GM18508 (cell line): ENCODE results near the gene ACOT2.
"Not testable (repeated sequence)": the region's sequence is repeated elsewhere in the genome, so short reads cannot be mapped to it uniquely, and the experiment has no call there.

Experiments used
- ATAC-seq: cut with Tn5 transposase; IDR thresholded peaks from one replicate; pipeline ENCODE4 v1.9.1; 2021; ENCODE audit warnings: moderate number of reproducible peaks; ENCODE audit not compliant: insufficient read depth, unreplicated experiment

The ACOT2 gene, protein sequence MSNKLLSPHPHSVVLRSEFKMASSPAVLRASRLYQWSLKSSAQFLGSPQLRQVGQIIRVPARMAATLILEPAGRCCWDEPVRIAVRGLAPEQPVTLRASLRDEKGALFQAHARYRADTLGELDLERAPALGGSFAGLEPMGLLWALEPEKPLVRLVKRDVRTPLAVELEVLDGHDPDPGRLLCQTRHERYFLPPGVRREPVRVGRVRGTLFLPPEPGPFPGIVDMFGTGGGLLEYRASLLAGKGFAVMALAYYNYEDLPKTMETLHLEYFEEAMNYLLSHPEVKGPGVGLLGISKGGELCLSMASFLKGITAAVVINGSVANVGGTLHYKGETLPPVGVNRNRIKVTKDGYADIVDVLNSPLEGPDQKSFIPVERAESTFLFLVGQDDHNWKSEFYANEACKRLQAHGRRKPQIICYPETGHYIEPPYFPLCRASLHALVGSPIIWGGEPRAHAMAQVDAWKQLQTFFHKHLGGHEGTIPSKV

GRCh38 chr14:73569185-73569958, at the start of gene ACOT2:
TSS of gene ACOT2 (plus strand) at chr14:73569213. CDS start at chr14:73569241, 28 bp downstream.
- not testable (repeated sequence) for ATAC-seq

DNA sequence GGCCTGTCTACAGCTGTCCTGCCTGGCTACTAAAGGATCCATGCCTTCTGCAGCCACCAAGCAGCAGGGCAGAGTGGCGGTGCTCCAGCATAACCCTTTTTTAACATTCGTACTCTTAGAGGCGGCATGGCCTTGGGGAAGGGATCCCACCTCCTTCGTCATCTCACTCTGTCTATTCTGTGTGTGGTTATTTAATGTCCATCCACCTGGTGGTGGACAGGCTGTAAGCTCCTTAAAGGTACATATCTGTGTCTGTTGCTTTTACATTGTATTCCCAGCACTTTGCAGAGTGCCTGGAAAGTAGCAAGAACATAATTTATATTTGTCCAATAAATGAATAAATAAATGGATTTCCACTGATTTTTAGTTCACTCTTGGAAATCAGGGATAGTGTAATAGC, 47.8 kb upstream of the ACOT2 start:
- ATAC-seq, result no peak

- no peak for ATAC-seq
Observed at GRCh38 chr14:73524493-73524892, 44.5 kb upstream of the ACOT2 start.

DNA sequence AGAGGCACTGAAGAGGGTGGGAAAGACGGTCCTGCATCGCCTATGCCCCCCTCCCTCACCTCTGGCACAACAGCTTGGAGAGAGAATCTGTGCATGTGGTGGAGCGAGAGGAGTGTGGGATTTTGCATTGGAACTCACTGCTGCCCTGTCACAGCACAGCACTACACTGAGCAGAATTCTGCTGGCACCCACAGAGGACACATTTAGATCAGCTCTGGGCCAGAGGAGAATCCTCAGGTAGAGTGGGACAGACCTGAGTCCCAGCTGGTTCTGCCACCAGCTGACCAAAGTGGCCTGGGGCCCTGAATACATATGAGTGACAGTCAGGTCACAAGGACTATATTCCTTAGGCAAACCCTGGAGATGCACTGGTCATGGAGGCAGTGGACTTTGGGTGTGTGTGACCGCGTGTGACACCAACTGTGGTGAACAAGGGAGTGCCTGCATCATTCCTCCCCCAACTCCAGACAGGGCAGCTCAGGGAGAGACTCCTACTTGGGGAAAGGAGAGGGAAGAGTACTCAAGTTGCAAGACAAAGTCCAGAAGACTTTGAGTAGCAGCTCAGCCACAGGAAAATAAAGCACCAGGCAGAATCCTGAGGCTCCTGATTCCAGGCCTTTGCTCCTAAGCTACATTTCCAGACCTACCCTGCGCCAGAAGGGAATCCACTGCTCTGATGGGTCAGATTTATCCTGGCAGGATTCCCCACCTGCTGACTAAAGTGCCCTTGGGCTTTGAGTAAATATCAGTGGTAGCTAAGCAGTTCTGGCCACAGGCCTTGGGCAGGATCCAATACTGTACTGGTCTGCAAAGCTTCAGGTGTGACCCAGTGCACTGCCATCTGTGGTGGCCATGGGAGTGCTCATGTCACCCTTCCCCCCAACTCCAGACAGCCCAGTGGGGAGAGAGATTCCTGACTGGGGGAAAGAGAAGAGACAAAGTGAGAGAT, 42.7 kb upstream of the ACOT2 start:
- ATAC-seq, result no peak

- not testable (repeated sequence) for ATAC-seq
Observed at GRCh38 chr14:73529356-73529755, 39.7 kb upstream of the ACOT2 start.

- not testable (repeated sequence) for ATAC-seq
Observed at GRCh38 chr14:73531971-73532370, 37.0 kb upstream of the ACOT2 start.

DNA sequence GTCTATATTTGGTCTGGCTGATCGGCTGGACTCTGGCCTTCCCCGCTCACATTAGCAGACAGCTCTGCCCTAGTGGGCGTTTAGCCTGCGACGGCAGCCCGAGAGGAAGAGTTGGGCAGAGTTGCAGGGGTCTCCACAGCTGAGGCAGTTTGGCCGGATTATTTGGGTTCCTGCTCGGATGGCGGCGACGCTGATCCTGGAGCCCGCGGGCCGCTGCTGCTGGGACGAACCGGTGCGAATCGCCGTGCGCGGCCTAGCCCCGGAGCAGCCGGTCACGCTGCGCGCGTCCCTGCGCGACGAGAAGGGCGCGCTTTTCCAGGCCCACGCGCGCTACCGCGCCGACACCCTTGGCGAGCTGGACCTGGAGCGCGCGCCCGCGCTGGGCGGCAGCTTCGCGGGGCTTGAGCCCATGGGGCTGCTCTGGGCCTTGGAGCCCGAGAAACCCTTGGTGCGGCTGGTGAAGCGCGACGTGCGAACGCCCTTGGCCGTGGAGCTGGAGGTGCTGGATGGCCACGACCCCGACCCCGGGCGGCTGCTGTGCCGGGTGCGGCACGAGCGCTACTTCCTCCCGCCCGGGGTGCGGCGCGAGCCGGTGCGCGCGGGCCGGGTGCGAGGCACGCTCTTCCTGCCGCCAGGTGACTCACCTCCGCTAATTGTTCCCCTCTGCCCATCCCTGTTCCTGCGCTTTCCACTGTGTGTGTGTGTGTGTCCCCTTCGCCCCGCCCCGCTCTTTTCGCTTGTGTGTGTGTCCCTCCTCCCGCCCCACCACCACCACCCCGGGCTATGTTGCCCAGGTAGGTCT, 31.6 kb upstream of the ACOT2 start:
- ATAC-seq, result not testable (repeated sequence)

DNA sequence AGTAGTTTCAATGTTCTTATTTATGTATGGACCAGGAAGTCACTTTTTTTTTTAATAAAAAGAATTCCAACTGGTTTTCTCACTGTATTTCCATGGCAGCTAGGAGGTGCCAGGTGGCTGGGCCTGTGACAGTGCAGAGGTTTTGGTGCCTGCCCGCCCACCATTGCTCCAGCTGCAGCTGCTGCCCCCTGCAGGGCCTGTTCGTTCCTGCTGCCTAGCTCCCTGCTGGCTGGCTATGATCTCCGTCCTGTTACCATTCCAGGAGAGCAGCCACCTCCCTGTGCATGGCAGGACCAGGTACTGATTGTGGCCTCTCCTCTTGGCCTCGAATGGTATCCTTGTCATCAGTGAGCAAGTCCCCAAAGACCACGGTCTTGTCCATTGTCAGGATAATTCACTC, 30.0 kb upstream of the ACOT2 start:
- ATAC-seq, result not testable (repeated sequence)

DNA sequence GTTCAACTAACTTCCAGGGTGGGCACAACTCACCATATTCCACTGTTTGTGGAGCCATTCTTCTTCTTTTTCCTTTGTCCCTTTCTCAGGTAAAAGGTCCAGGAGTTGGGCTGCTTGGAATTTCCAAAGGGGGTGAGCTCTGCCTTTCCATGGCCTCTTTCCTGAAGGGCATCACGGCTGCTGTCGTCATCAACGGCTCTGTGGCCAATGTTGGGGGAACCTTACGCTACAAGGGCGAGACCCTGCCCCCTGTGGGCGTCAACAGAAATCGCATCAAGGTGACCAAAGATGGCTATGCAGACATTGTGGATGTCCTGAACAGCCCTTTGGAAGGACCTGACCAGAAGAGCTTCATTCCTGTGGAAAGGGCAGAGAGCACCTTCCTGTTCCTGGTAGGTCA, 26.1 kb upstream of the ACOT2 start:
- not testable (repeated sequence) for ATAC-seq

GRCh38 chr14:73545353-73545752, 23.7 kb upstream of the ACOT2 start:
- ATAC-seq, result not testable (repeated sequence)

GRCh38 chr14:73549097-73549496, 19.9 kb upstream of the ACOT2 start:
- ATAC-seq, result not testable (repeated sequence)

DNA sequence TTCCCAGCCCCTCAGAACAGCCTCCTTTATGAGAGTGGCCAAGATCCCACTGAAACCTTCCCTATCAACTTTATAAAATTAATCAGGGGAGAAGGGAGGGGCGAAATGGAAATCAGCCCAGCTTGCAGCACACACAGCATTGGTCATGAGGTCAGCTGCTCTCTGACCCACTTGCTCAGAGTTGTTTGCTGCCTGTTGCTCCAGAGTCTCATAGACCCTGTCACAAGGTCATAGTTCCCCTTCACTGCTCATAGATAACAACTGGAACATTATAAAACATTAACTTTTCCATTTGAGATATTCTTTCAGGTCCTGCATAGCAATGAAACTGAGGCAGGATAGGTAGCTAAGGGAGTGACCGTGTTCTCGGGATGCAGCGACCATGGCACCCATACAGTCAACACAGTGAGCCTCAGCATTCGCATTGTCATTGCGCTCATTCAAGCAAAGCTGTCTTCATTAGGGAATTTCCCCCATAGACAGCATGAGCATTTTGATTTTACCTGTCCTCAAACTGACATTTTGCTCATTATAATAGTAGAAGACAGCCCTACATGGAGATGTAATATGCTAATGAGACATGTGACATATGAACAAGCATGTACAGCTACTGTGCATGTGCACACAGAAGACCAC, 19.0 kb upstream of the ACOT2 start:
- ATAC-seq, result not testable (repeated sequence)

- no peak for ATAC-seq
Observed at GRCh38 chr14:73553845-73554244, 15.2 kb upstream of the ACOT2 start.

DNA sequence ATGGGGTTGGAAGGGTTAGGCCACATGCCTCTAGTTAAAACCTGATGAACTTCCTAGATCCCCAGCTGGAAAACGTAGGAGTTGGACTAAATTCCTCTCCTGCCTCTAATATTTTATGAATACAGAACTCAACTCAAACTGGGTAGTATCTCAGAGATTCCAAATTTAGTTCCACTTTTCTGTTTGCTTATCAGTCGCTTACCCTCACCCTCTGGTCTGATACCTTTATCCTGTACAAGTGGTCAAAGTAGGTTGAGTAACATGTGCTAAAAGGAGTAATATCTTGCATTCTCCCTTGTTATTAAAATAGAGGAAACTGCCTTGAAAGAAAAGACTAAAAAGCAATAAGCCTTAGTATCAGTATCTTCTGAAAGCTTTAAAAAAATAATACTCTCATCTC, 11.8 kb upstream of the ACOT2 start:
- not testable (repeated sequence) for ATAC-seq

GRCh38 chr14:73558238-73558637, 10.8 kb upstream of the ACOT2 start:
- not testable (repeated sequence) for ATAC-seq

- ATAC-seq, result not testable (repeated sequence)
Observed at GRCh38 chr14:73562256-73562655, 6.8 kb upstream of the ACOT2 start.

DNA sequence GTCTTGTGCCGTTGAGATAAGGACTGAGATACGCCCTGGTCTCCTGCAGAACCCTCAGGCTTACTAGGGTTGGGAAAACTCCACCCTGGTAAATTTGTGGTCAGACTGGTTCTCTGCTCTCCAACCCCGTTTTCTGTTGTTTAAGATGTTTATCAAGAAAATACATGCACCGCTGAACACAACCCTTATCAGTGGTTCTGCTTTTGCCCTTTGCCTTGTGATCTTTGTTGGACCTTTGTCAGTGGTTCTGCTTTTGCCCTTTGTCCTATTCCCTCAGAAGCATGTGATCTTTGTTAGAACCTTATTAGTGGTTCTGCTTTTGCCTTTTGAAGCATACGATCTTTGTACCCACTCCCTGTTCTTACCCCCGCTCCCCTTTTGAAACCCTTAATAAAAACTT, 6.3 kb upstream of the ACOT2 start:
- not testable (repeated sequence) for ATAC-seq

DNA sequence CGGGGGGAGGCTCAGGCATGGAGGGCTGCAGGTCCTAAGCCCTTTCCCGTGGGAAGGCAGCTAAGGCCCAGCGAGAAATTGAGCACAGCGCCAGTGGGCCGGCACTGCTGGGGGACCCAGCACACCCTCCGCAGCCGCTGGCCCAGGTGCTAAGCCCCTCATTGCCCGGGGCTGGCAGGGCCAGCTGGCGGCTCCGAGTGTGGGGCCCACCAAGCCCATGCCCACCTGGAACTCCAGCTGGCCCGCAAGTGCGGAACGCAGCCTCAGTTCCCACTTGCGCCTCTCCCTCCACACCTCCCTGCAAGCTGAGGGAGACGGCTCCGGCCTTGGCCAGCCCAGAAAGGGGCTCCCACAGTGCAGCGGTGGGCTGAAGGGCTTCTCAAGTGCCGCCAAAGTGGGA, 2.6 kb upstream of the ACOT2 start:
- not testable (repeated sequence) for ATAC-seq

DNA sequence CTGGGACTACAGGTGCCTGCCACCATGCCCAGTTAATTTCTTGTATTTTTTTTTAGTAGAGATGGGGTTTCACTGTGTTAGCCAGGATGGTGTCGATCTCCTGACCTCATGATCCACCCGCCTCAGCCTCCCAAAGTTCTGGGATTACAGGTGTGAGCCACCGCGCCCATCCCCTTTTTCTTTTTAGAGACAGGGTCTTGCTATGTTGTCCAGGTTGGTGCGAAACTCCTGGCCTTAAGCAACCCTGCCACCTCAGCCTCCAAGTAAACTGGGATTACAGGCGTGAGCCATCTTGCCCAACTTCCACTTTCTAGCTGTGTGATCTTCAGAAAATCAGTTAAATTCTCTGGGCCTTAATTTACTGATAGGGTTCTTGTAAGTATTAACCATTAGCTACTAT, 2.1 kb upstream of the ACOT2 start:
- ATAC-seq, result not testable (repeated sequence)
